Epithelial cell of esophagus (primary cell): ENCODE results near the gene OSBPL10.
"Not testable (repeated sequence)": the region's sequence is repeated elsewhere in the genome, so short reads cannot be mapped to it uniquely, and the experiment has no call there.

Experiments used
- DNase-seq: peaks from one replicate; pipeline ENCODE4 v3.0.0; 2010; ENCODE audit warnings: low read depth
- H3K4me3 ChIP-seq: 2 replicates; pipeline ENCODE4 v1.5.1; 2011; ENCODE audit warnings: mild to moderate bottlenecking, low read length, control low read depth
- CTCF ChIP-seq: IDR thresholded peaks from 2 replicates; pipeline ENCODE4 v1.5.1; 2011; ENCODE audit warnings: low read depth, mild to moderate bottlenecking, low read length, control low read depth, inconsistent platforms; ENCODE audit not compliant: insufficient read depth; ENCODE audit errors: missing control alignments

The OSBPL10 gene

GRCh38 chr3:31878231-31878838 is 102.7 kb downstream of the OSBPL10 start:
- no peak for TF ChIP-seq CTCF
- no peak for DNase-seq
- no peak overlapping the region for H3K4me3 ChIP-seq

DNA sequence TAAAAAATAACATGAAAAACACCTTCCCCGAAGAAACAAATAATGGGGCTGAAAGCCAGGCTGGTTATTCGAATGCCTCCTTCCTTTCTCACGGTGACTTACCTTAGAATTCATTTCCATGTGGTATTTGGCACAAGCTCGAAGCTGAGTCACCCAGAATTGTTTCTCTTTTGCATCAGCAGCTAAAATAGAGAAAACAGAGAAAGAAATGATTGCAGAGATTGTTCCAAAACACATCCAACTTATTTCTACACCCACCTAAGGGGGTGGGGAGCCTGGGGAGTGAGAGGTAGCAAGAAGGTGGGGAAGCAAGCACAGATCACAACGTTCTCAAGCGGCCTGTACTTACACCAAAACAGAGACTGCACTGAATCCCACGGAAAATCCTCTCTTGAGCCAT is 104.7 kb downstream of the OSBPL10 start:
- no peak for TF ChIP-seq CTCF
- H3K4me3 ChIP-seq = no peak overlapping the region
- peak; percentile 82 for DNase-seq

DNA sequence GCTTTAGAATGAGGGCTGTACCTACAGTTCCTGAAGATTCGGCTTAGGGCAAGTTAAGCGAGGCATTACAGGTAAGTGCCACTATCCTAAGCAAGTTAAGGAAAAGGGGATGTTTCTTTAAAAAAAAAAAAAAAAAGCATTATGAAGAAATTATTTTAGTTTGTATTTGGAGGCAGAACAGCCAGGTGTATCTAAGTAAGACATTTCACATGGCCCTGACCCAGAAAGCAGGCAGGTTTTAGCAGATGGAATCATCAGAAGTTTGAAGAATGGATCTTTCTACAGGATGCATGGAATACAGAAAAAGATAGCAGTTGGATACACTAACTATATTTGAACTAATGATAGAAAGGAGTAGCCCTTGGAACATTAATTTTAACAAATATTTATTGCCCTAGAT is 105.6 kb downstream of the OSBPL10 start:
- H3K4me3 ChIP-seq = no peak overlapping the region
- no peak for DNase-seq
- no peak for TF ChIP-seq CTCF

DNA sequence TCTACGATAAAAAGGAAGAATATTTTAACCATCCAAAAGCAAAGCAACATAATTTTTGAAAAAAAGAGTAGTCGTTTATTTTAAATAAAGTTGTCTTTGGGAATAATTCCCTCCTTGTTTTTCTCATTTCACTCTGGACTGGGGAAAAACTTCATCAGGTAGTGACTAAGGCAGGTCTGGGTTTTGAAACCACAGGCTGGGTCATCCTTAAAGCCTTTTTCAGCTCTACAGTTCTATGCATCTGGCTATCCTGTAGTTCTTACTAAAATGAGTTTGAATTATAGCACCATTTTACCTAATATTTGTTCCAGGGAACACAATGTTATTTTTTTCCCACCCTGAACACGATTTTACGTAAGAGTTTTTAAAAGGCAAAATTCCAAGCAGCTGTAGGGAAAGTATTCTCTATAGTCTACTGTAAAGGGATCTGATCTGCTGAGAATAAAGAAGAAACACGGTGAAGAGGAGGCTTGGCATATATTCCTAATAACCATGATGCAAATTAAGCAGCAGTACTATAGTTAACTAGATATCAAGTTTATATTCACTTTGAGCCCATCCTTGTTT is 107.7 kb downstream of the OSBPL10 start:
- no peak overlapping the region for H3K4me3 ChIP-seq
- peak; percentile 51 for DNase-seq
- TF ChIP-seq CTCF = no peak

DNA sequence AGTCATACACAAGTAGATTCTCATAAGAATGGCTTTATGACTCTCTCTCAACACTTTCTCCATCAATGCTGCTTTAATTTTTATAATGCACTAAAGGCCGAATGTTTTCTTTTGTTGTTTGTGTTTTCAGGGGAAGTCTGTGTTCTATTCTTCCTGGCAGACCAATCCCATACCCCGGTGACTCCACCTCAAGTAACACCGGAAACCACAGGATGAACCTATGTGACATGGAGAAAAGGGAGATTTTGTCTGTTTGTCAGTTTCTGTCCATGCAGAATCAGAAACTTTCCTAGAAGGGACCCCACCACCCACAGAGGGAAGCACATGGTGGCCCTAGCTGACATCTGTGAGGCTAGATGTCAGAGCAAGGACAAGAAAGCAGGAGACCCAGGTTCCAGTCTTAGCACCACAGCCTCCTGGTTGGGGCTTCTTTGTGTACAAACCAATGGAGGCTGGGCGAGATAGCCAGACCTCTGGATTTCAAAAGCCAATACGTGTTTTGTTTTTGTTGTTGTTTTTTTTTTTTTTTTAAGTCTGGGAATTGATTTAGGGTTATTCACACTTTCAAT is 109.0 kb downstream of the OSBPL10 start:
- no peak overlapping the region for H3K4me3 ChIP-seq
- TF ChIP-seq CTCF = no peak
- no peak for DNase-seq

DNA sequence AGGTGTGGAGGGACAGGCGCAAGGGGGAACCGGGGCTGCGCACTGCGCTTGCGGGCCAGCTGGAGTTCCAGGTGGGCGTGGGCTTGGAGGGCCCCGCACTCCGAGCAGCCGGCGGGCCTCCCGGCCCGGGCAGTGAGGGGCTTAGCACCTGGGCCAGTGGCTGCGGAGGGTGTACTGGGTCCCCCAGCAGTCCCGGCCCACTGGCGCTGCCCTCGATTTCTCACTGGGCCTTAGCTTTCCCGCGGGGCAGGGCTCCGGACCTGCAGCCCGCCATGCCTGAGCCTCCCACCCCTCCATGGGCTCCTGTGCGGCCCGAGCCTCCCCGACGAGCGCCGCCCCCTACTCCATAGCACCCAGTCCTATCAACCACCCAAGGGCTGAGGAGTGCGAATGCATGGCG is 111.0 kb downstream of the OSBPL10 start:
- DNase-seq, H3K4me3 ChIP-seq: not testable (repeated sequence)

GRCh38 chr3:31868236-31868635 is 112.8 kb downstream of the OSBPL10 start:
- H3K4me3 ChIP-seq = no peak overlapping the region
- no peak for DNase-seq
- no peak for TF ChIP-seq CTCF
